Measurements from ENCODE around the gene HDAC11. TPM values are rescaled to one million over a fixed set of nuclear protein-coding genes. Genes with fewer than 3 reads are reported as not detected.
"Not testable (repeated sequence)": the region's sequence is repeated elsewhere in the genome, so short reads cannot be mapped to it uniquely, and the experiment has no call there.

HDAC11 gene
- 40.7 TPM for total RNA-seq
- long read RNA-seq, transcript HDAC11-213 (9 exons, 2,766 nt), result minor isoform, 21 of 252 reads
- long read RNA-seq, transcript HDAC11-201 (10 exons, 2,960 nt), result major isoform, 142 of 252 reads
- long read RNA-seq, transcript HDAC11-203 (7 exons, 1,018 nt), result minor isoform, 6 of 252 reads
- long read RNA-seq, partial matches to known transcripts, result 7 of 252 reads
- long read RNA-seq, other reads (novel, unspliced or antisense), result 71 of 252 reads

GRCh38 chr3:13479582-13480339 lies at the start of gene HDAC11:
Gene HDAC11 (plus strand): TSS chr3:13480306. CDS start chr3:13480348, 42 bp downstream.
- intact Hi-C loops (cut with DNase I), result no loop called here
- ATAC-seq (ENCODE audit: poor library complexity) (peak; percentile 98), DNase-seq (peak; percentile 99)

- intact Hi-C loops (cut with DNase I); DNase-seq: not testable (repeated sequence)
These were observed 49.7 kb upstream of the HDAC11 start for GRCh38 chr3:13430411-13430875.

GRCh38 chr3:13432093-13432492 lies 48.0 kb upstream of the HDAC11 start:
- intact Hi-C loops (cut with DNase I), result no loop called here
- no peak for ATAC-seq (ENCODE audit: poor library complexity)

More at GRCh38 chr3:13430411-13430875, 49.7 kb upstream of the HDAC11 start:
- ATAC-seq (ENCODE audit: poor library complexity), result not testable (repeated sequence)

GRCh38 chr3:13433912-13434311 lies 46.2 kb upstream of the HDAC11 start:
- ATAC-seq (ENCODE audit: poor library complexity) (no peak), DNase-seq (no peak)
- intact Hi-C loops (cut with DNase I), result no loop called here

More at GRCh38 chr3:13432093-13432492, 48.0 kb upstream of the HDAC11 start:
- no peak for DNase-seq

GRCh38 chr3:13436213-13436612 lies 43.9 kb upstream of the HDAC11 start:
- intact Hi-C loops (cut with DNase I); DNase-seq; ATAC-seq (ENCODE audit: poor library complexity): not testable (repeated sequence)

GRCh38 chr3:13440204-13440817 lies 39.8 kb upstream of the HDAC11 start:
- DNase-seq (no peak), ATAC-seq (ENCODE audit: poor library complexity) (no peak)
- intact Hi-C loops (cut with DNase I), result no loop called here

GRCh38 chr3:13442882-13443281 lies 37.2 kb upstream of the HDAC11 start:
- ATAC-seq (ENCODE audit: poor library complexity); intact Hi-C loops (cut with DNase I); DNase-seq: not testable (repeated sequence)

- intact Hi-C loops (cut with DNase I), result loop anchor here (5.0 kb wide), 1 partner anchor 359 kb away; no protein-coding TSS in a partner anchor
- no peak for DNase-seq
- ATAC-seq (ENCODE audit: poor library complexity), result peak; percentile 7
These were observed 28.8 kb upstream of the HDAC11 start for GRCh38 chr3:13451301-13451673.

- DNase-seq (no peak), ATAC-seq (ENCODE audit: poor library complexity) (peak; percentile 67)
- intact Hi-C loops (cut with DNase I), result loop anchor here (5.0 kb wide), 1 partner anchor 360 kb away; no protein-coding TSS in a partner anchor
These were observed 27.4 kb upstream of the HDAC11 start for GRCh38 chr3:13452490-13453335.

- no peak for DNase-seq
- intact Hi-C loops (cut with DNase I), result no loop called here
- no peak for ATAC-seq (ENCODE audit: poor library complexity)
These were observed 24.5 kb upstream of the HDAC11 start for GRCh38 chr3:13455644-13456043.

GRCh38 chr3:13457593-13457992 lies 22.5 kb upstream of the HDAC11 start:
- ATAC-seq (ENCODE audit: poor library complexity) (no peak), DNase-seq (no peak)
- intact Hi-C loops (cut with DNase I), result no loop called here

- DNase-seq (no peak), ATAC-seq (ENCODE audit: poor library complexity) (no peak)
- intact Hi-C loops (cut with DNase I), result no loop called here
These were observed 20.3 kb upstream of the HDAC11 start for GRCh38 chr3:13459605-13460340.

GRCh38 chr3:13460341-13460736 lies 19.8 kb upstream of the HDAC11 start:
- DNase-seq (no peak), ATAC-seq (ENCODE audit: poor library complexity) (no peak)
- intact Hi-C loops (cut with DNase I), result no loop called here

GRCh38 chr3:13461169-13462124 lies 18.7 kb upstream of the HDAC11 start:
- peak; percentile 65 for DNase-seq
- no peak for ATAC-seq (ENCODE audit: poor library complexity)
- intact Hi-C loops (cut with DNase I), result no loop called here

- intact Hi-C loops (cut with DNase I), result no loop called here
- no peak for ATAC-seq (ENCODE audit: poor library complexity)
- DNase-seq, result no peak
These were observed 17.9 kb upstream of the HDAC11 start for GRCh38 chr3:13462125-13462629.

GRCh38 chr3:13462822-13463221 lies 17.3 kb upstream of the HDAC11 start:
- DNase-seq (no peak), ATAC-seq (ENCODE audit: poor library complexity) (peak; percentile 90)
- intact Hi-C loops (cut with DNase I), result no loop called here

Measured in Right ventricle myocardium superior (tissue), 1 donor.